ENCODE measurements around the gene GPRC5B. TPM values are rescaled to one million over a fixed set of nuclear protein-coding genes. Genes with fewer than 3 reads are reported as not detected.

Gene GPRC5B
- total RNA-seq, 1 donor: under 0.01 TPM

DNA sequence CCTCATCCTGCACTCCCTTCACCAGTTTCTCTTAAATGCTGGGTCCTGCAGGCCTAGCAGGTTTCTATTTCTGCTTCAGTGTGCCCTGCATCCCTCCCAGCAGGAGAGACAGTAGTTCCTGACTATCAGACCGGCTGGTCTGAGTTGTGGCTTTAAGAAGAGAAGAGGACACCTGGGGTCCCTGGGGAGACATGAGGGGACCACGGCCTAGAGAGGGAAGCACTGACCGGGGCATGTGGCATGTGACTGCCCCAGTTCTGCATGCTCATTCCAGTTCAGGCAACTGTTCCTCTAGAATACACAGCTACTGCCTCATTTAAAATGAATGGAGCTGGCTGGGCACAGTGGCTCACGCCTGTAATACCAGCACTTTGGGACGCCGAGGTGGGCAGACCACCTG, 61.3 kb downstream of the GPRC5B start:
- DNase-seq (ENCODE audit: low read depth in 2 of 3, low spot score in 2 of 3): no peak

DNA sequence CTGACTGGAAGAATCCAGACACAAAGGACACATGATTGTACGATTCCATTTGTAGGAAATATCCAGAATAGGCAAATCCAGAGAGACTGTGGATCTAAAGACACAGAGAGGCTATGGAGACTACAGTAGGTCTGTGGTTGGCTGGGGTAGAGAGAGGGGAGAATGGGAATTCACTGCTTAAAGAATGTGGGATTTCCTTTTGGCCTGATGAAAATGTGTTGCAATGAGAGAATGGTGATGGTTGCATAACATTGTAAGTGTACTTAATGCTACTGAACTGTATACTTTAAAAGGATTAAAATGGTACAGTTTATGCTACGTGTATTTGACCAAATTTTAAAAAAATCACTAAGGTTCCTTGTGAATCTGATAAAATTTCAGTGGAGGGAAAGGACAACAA, 62.1 kb downstream of the GPRC5B start:
- no peak for DNase-seq (ENCODE audit: low read depth in 2 of 3, low spot score in 2 of 3)

DNA sequence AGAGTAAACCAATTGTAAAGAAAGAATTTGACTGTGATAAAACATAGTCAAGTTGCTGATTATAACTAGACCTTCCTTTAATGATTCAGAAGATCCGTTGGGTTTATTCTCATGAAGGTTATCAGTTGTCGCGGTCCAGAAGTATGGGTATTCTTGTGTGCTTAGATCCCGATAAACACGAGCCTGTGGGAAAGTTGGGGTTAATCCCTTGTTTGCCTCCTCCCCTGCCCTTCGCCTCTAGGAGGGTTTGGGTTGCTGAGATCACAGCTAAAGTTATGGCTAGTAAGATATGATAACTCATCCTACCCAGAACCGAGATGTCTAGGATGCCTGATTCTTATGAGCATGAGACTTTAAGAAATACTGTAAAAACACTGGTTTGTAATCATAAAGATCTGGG, 66.8 kb downstream of the GPRC5B start:
- no peak for DNase-seq (ENCODE audit: low read depth in 2 of 3, low spot score in 2 of 3)

DNA sequence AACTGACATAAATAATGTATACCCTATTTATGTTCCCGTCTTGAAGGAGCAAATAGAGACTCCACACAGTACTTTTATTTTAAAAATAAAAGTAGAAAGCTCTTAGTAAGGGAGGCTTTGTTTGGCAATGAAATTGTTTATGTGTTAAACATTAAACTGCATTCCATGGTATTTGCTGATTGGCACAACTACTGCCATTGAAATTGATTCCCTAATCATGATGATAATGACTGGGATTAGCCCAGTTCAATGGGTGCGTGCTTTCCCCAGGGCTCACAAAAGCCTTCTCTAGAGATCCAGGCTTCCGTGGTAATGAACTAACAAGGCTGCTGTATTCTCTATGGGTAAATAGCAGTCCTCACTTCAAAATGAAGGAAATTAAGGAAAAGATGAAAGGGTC, 67.5 kb downstream of the GPRC5B start:
- DNase-seq (ENCODE audit: low read depth in 2 of 3, low spot score in 2 of 3): no peak

DNA sequence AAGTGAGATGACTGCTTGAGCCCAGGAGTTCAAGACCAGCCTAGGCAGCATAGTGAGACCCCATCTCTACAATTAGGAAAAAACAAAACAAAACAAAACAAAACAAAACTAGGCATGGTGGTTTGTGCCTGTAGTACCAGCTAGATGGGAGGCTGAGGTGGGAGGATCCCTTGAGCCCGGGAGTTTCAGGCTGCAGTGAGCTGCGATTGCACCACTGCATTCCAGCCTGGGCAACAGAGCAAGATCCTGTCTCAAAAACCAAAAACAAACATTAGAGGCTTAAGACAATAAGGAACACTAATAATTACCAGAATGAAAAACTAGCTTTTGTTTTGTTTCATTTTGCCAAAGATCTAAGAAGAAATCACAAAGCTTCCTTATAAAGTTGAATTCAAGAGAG, 69.2 kb downstream of the GPRC5B start:
- no peak for DNase-seq (ENCODE audit: low read depth in 2 of 3, low spot score in 2 of 3)

DNA sequence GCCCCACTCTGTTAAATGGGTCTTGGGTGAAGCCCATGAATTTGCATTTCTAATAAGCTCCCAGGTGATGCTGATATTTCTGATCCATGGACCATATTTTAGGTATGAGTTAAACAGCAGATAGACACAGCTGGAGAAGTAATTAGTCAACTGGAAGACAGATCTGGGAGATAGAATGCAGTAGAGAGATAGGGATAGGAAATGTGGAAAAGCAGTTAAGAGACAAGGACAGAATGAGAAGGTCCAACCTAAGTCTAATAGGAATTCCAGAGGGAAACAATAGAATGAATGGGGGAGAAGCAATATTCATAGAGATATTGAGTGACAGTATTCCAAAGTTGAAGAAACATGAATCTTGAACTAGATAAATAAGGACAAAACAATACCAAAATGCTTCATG, 71.7 kb downstream of the GPRC5B start:
- no peak for DNase-seq (ENCODE audit: low read depth in 2 of 3, low spot score in 2 of 3)

DNA sequence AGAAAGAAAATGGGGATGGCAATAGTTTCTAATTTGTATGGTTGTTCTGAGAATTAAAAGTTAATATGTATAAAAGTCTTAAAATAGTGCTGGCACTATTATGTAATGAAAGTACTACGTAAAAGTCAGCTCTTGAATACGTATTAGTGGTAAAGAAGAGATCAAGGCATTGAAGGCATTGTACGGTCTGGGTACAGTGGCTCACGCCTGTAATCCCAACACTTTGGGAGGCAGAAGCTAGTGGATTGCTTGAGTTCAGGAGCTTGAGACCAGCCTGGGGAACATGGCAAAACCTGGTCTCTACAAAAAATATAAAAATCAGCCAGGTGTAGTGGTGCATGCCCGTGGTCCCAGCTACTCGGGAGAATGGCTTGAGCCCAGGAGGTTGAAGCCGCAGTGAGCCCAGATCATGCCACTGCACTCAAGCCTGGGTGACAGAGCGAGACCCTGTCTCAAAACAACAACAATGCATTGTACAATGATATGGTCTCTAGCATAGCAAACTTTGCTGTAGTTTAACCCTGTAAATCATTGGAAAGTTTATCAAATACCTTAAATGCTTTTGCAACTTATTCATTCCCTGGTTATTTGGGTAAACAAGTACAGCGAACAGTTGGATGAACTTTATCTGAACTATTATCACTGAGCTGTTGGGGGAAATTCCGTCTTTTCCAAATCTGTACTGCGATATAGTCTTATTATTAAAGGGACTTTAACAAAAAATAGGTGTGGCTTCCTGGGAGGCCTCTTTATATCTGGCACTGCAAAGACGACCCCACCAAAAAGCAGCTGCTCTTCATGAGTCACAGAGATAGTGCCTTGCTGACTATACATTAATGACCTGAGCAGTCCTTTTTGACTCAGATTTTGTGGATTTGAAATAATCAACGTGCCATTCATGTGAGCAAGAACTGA, 73.6 kb downstream of the GPRC5B start:
- no peak for DNase-seq (ENCODE audit: low read depth in 2 of 3, low spot score in 2 of 3)

DNA sequence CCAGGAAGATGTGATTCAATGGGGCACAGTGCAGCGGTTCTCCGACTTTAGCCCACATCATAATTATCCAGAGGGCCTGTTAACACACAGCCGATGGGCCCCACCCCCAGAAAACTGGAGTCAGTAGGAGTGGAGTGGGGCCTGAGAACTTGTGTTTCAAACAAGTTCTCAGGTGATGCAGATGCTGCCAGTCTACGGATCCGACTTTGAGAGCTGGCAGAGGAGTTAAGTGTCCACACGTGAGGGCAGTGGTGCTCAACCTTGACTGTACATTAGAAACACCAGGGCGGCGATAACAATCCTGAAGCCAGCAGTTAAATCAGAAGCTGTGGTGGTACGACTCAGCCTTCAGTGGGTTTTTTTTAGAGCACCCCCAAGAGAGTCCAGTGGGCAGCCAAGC, 75.0 kb downstream of the GPRC5B start:
- DNase-seq (ENCODE audit: low read depth in 2 of 3, low spot score in 2 of 3): no peak

DNA sequence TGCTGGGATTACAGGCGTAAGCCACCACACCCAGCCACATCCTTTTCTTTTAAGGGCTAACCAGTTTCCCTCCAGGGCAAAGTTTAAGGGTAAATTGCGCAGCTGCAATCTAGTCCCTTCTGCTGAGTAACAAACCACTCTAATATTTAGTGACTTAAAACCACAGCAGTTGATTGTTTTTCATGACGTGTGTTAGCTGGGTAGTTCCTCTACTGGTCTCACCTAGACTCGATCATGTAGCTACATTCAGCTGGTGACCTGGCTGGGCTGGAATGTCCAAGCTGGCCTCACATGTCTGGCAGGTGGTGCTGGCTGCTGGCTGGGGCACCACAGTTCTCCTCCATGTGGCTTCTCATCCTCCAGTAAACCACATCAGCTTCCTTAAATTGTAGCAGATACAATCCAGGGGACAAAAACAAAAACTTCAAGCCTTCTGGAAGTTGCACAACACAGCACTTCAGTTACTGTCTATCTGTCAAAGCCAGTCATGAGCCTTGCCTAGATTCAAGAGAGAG, 75.5 kb downstream of the GPRC5B start:
- peak in 1 of 3 donors; percentile 21 for DNase-seq (ENCODE audit: low read depth in 2 of 3, low spot score in 2 of 3)

DNA sequence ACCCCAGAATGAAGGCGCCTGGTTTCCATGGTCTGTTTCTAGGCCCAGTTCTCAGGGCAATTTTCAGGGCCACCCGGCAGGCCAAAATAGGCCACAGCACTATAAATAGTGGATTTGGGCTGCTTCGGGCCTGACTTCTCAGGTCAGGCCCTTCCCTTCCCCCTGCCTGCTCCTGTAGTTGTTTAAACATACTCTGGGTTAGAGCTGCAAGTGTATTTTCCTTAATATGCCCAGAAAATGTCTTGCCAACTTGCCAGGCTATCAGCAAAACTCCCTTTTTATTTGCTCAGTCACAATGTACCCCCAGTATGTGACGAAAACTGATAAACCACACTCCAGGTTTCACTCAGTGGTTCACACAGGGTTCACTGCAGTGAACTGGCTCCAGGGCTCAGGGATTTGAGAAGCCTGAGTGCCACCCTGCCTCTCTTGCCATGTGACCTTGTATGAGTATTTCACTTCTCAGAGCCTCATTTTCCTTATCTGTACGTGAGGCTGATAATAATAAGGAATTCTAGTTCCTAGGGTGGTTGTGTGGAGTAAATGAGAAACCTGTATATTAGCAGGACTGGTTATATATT, 76.5 kb downstream of the GPRC5B start:
- no peak for DNase-seq (ENCODE audit: low read depth in 2 of 3, low spot score in 2 of 3)

Small RNA genes lying within 50 kb of the gene (small RNA-seq; reads per million reads assigned to genes)
- gene LARP7P2: not detected

Other genes with a start within 250 kb of the GPRC5B start
- gene KNOP1, start 166.6 kb downstream of the GPRC5B start, total RNA-seq: 4.3 TPM
- gene IQCK, start 166.6 kb downstream of the GPRC5B start, total RNA-seq: 2.7 TPM
- not detected for gene GPR139, start 189.0 kb upstream of the GPRC5B start, total RNA-seq